Lower lobe of right lung (tissue), 2 donors: ENCODE data around the gene SETD1B. TPM values are rescaled to one million over a fixed set of nuclear protein-coding genes. Genes with fewer than 3 reads are reported as not detected.

Source experiments
- ATAC-seq, 2 donors: fragments of 200-7000 bp; cut with Tn5 transposase; one replicate each; pipeline ENCODE4 v1.9.1; 2020 to 2022; ENCODE audit warnings: mild to moderate bottlenecking in 2 of 2, moderate library complexity in 2 of 2
- DNase-seq: peaks from one replicate; pipeline ENCODE4 v3.0.0-alpha.2; 2020
- H3K27ac ChIP-seq: fragments of 200-600 bp; one replicate; pipeline ENCODE4 v1.8.0; 2022
- H3K27me3 ChIP-seq: fragments of 200-600 bp; one replicate; pipeline ENCODE4 v1.8.0; 2022; ENCODE audit warnings: low read depth
- H3K36me3 ChIP-seq: fragments of 200-600 bp; one replicate; pipeline ENCODE4 v1.8.0; 2022; ENCODE audit warnings: mild to moderate bottlenecking
- H3K4me1 ChIP-seq: fragments of 200-600 bp; one replicate; pipeline ENCODE4 v1.8.0; 2022
- H3K4me3 ChIP-seq: fragments of 200-600 bp; one replicate; pipeline ENCODE4 v1.8.0; 2022; ENCODE audit warnings: mild to moderate bottlenecking
- H3K9me3 ChIP-seq: fragments of 200-600 bp; one replicate; pipeline ENCODE4 v1.8.0; 2022
- CTCF ChIP-seq: fragments of 200-600 bp; IDR thresholded peaks from one replicate; pipeline ENCODE4 v1.8.0; 2022; ENCODE audit warnings: antibody characterized with exemption, mild to moderate bottlenecking
- intact Hi-C: fragments of 100-400 bp; cut with DNase I; formaldehyde crosslinking; loops from one replicate; pipeline ENCODE4 v1.11.0; 2022
- total RNA-seq: library from RNA; stranded (reverse); fragmentation: NEBNext Ultra II Directional; extraction: Animal tissue kit (Norgen Biotek cat#: 25700); gene quantifications from one replicate; pipeline ENCODE4 v1.2.1, GENCODE V29; 2021
- donor health status: DM: no; HTN: yes; CAD: no; lungs with severe emphysema.

SETD1B gene
- total RNA-seq, 1 donor from 2014 or later = 19.7 TPM

- intact Hi-C loops = no loop called here
- peak overlapping the region; percentile 68 for H3K4me3 ChIP-seq
- H3K4me1 ChIP-seq = peaks cover 90% of the 10 kb centered on the region
- peaks cover 33% of the 10 kb centered on the region for H3K36me3 ChIP-seq
- peak overlapping the region; percentile 85 for H3K27ac ChIP-seq
- no peaks in the 10 kb centered on the region for H3K9me3 ChIP-seq
- ATAC-seq (peak; percentile 63 to 66), DNase-seq (peak; percentile 90)
- no peaks in the 10 kb centered on the region for H3K27me3 ChIP-seq
- TF ChIP-seq CTCF = peak; percentile 96
Measured at GRCh38 chr12:121795034-121795968, 8.5 kb upstream of the SETD1B start.

GRCh38 chr12:121796855-121797751 lies 6.7 kb upstream of the SETD1B start:
- H3K9me3 ChIP-seq = no peaks in the 10 kb centered on the region
- H3K27me3 ChIP-seq = no peaks in the 10 kb centered on the region
- H3K36me3 ChIP-seq = peaks cover 33% of the 10 kb centered on the region
- peak overlapping the region; percentile 85 for H3K27ac ChIP-seq
- peak; percentile 97 for DNase-seq
- intact Hi-C loops = no loop called here
- H3K4me3 ChIP-seq = peak overlapping the region; percentile 37
- peak; percentile 49 for TF ChIP-seq CTCF
- peaks cover 72% of the 10 kb centered on the region for H3K4me1 ChIP-seq
- ATAC-seq = peak; percentile 53 to 54

GRCh38 chr12:121797937-121798786 lies 5.6 kb upstream of the SETD1B start:
- no peaks in the 10 kb centered on the region for H3K9me3 ChIP-seq
- ATAC-seq (no peak), DNase-seq (no peak)
- intact Hi-C loops = no loop called here
- H3K27me3 ChIP-seq = no peaks in the 10 kb centered on the region
- H3K36me3 ChIP-seq = peaks cover 33% of the 10 kb centered on the region
- peaks cover 62% of the 10 kb centered on the region for H3K4me1 ChIP-seq
- no peak for TF ChIP-seq CTCF
- peak overlapping the region; percentile 85 for H3K4me3 ChIP-seq
- H3K27ac ChIP-seq = peak overlapping the region; percentile 100

GRCh38 chr12:121798787-121799155 lies 5.0 kb upstream of the SETD1B start:
- no peak for ATAC-seq
- peak overlapping the region; percentile 85 for H3K4me3 ChIP-seq
- intact Hi-C loops = no loop called here

More at GRCh38 chr12:121798787-121799155, 5.0 kb upstream of the SETD1B start:
- DNase-seq = no peak
- H3K4me1 ChIP-seq = peaks cover 57% of the 10 kb centered on the region
- peak overlapping the region; percentile 100 for H3K27ac ChIP-seq
- TF ChIP-seq CTCF = no peak
- H3K36me3 ChIP-seq = peaks cover 33% of the 10 kb centered on the region
- no peaks in the 10 kb centered on the region for H3K27me3 ChIP-seq
- H3K9me3 ChIP-seq = no peaks in the 10 kb centered on the region
